ENCODE results near the gene KLF7.

DNA sequence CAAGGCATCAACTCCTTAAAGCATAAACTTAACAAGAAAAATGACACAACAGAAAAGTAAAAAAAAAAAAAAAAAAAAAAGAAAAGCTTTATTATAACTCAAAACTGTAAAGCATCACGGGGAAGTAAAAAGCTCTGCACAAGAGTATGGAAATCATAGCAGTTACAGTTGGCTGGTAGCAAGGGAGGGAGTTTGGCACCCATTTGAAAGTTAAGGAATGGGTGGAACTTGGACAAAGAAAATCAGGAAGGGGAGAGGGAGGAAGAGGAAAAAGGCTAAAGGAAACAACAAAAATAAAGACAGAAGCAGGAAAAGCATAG lies 8.6 kb downstream of the KLF7 start:
- TF ChIP-seq POLR2AphosphoS5 (IDR thresholded peaks at IDR 0.05; ENCODE audit: low read depth, low read length) = no peak
- TF ChIP-seq, protein P1, sequence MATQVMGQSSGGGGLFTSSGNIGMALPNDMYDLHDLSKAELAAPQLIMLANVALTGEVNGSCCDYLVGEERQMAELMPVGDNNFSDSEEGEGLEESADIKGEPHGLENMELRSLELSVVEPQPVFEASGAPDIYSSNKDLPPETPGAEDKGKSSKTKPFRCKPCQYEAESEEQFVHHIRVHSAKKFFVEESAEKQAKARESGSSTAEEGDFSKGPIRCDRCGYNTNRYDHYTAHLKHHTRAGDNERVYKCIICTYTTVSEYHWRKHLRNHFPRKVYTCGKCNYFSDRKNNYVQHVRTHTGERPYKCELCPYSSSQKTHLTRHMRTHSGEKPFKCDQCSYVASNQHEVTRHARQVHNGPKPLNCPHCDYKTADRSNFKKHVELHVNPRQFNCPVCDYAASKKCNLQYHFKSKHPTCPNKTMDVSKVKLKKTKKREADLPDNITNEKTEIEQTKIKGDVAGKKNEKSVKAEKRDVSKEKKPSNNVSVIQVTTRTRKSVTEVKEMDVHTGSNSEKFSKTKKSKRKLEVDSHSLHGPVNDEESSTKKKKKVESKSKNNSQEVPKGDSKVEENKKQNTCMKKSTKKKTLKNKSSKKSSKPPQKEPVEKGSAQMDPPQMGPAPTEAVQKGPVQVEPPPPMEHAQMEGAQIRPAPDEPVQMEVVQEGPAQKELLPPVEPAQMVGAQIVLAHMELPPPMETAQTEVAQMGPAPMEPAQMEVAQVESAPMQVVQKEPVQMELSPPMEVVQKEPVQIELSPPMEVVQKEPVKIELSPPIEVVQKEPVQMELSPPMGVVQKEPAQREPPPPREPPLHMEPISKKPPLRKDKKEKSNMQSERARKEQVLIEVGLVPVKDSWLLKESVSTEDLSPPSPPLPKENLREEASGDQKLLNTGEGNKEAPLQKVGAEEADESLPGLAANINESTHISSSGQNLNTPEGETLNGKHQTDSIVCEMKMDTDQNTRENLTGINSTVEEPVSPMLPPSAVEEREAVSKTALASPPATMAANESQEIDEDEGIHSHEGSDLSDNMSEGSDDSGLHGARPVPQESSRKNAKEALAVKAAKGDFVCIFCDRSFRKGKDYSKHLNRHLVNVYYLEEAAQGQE (IDR thresholded peaks at IDR 0.05; ENCODE audit: insufficient read depth in 1 of 2, low read depth in 2 of 2, low read length in 1 of 2) = no peak
